NCI-H2029 (cell line): Measurements from ENCODE around the gene CGB7.

Source experiments
- DNase-seq: peaks from one replicate; lab custom pipeline; 2025; lab: John Stamatoyannopoulos, UW

Gene CGB7

GRCh38 chr19:49016067-49016839 is 41.3 kb downstream of the CGB7 start:
- no peak for DNase-seq

GRCh38 chr19:49014870-49015255 is 42.7 kb downstream of the CGB7 start:
- DNase-seq, result no peak

DNA sequence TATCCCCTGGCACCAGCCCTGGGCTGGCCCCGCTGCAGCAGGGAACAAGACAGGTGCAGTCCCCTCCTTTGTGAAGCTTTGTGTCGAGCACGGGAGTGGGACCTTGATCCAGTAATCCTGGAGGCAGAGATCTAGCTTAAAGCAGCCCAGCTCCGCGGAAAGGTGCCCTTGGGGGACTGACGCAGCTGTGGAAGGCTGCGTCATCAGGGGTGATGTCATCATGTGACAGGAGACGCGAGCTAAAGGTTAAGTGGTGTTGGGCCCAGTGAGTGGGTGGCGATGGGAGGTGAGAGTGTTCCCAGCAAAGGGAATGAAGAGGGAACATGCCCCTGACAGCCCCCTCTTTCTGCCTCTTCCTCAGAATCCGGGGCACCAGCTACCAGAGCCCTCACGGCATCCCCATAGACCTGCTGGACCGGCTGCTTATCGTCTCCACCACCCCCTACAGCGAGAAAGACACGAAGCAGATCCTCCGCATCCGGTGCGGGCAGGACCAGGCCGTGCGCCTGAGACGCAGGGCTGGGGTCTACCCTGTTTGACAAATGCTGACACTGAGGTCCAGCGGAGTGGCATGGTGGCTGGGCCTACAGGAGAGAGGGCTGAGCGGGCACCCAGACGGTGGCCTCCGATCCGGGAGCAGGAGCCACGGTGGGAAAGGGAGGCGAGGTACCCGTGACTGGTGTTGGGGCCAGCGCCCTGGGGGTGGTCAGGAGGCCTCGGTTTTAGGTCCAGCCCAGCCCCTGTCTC is 43.3 kb downstream of the CGB7 start:
- no peak for DNase-seq

DNA sequence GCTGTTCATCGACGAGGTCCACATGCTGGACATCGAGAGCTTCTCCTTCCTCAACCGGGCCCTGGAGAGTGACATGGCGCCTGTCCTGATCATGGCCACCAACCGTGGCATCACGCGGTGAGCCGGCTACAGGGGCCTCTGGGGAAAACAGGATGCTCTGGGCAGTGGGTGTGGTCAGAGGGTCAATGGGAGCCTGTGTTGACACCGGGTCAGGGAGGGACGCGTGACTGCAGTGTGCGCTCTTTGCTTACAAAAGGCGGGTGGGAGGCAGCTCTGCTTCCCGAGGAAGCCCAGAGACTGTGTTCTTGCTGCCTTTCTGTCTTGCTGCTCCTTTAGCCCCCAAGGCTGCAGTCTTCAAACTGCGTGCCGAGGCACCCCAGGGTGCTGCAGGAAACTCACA is 46.4 kb downstream of the CGB7 start:
- DNase-seq, result no peak

GRCh38 chr19:49010453-49010852 is 47.1 kb downstream of the CGB7 start:
- DNase-seq, result no peak

DNA sequence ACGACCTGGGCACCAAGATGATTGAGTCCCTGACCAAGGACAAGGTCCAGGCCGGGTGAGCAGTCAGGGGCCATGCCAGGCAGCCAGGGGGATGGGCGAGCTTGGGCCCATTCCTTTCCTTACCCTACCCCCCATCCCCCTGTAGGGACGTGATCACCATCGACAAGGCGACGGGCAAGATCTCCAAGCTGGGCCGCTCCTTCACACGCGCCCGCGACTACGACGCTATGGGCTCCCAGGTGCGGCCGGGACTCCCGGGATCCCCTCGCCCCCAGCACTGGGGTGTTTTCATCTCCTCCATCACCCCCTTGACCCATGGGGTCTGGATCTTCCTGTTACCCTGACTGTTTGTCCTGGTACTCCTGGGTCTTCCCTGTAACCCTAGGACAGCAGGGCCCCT is 47.7 kb downstream of the CGB7 start:
- no peak for DNase-seq

- DNase-seq, result no peak
These were observed 50.6 kb downstream of the CGB7 start for GRCh38 chr19:49006905-49007304.

GRCh38 chr19:49004964-49005614 is 52.5 kb downstream of the CGB7 start:
- no peak for DNase-seq
